ENCODE measurements around the gene IL1RAPL2. TPM values are rescaled to one million over a fixed set of nuclear protein-coding genes. Genes with fewer than 3 reads are reported as not detected.
"Not testable (repeated sequence)": the region's sequence is repeated elsewhere in the genome, so short reads cannot be mapped to it uniquely, and the experiment has no call there.

The IL1RAPL2 gene
- total RNA-seq, 4 donors from 2014 or later, result not detected

DNA sequence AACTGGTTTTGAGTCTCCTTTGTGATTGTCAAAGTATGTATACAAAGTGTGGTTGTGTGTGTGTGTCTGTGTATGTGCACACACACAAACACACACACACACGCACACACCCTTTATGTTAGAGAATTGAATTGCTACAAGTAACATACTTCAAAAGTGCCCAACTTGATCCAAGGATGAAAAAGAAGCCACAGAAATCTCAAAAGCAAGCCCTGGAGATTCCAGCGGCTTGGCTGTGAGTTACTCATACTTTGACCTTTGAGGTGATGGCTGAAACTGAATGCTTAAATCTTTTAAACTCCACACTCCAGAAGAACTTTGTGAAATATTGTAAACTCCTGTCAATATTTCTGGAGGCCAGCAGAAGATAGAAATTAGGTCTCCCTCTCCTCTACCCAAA lies 1087.9 kb downstream of the IL1RAPL2 start:
- no peaks in the 10 kb centered on the region for H3K4me1 ChIP-seq
- DNase-seq, result no peak
- TF ChIP-seq, protein P1, sequence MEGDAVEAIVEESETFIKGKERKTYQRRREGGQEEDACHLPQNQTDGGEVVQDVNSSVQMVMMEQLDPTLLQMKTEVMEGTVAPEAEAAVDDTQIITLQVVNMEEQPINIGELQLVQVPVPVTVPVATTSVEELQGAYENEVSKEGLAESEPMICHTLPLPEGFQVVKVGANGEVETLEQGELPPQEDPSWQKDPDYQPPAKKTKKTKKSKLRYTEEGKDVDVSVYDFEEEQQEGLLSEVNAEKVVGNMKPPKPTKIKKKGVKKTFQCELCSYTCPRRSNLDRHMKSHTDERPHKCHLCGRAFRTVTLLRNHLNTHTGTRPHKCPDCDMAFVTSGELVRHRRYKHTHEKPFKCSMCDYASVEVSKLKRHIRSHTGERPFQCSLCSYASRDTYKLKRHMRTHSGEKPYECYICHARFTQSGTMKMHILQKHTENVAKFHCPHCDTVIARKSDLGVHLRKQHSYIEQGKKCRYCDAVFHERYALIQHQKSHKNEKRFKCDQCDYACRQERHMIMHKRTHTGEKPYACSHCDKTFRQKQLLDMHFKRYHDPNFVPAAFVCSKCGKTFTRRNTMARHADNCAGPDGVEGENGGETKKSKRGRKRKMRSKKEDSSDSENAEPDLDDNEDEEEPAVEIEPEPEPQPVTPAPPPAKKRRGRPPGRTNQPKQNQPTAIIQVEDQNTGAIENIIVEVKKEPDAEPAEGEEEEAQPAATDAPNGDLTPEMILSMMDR (IDR thresholded peaks at IDR 0.05), result no peak
- no peak for TF ChIP-seq POLR2A (IDR thresholded peaks at IDR 0.05)
- H3K36me3 ChIP-seq, result no peaks in the 10 kb centered on the region
- H3K27ac ChIP-seq, result no peak overlapping the region
- H3K4me3 ChIP-seq, result no peak overlapping the region
- H3K27me3 ChIP-seq, result no peaks in the 10 kb centered on the region
- H3K9me3 ChIP-seq, result no peaks in the 10 kb centered on the region

DNA sequence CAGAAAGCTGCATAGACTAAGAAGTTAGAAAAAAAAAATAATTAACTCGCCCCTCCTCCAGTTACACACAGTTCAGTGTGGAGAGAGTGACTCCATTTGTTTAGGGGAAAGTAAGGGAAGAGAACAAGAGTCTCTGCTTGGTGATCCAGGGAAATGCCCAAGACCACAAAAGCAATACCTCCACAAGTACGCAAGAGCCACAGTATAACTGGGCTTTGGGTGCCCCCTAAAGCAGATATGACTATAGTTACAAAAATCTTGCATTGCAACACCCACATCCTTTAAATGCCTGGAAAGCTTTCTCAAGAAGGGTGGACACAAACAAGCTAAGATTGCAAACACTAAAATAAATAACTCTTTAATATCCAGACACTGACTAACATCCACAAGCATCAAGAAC lies 1092.1 kb downstream of the IL1RAPL2 start:
- H3K27ac ChIP-seq, result no peak overlapping the region
- H3K9me3 ChIP-seq, result no peaks in the 10 kb centered on the region
- DNase-seq, result no peak
- no peaks in the 10 kb centered on the region for H3K27me3 ChIP-seq
- H3K4me3 ChIP-seq, result no peak overlapping the region
- H3K36me3 ChIP-seq, result no peaks in the 10 kb centered on the region
- TF ChIP-seq, protein P1 (IDR thresholded peaks at IDR 0.05), result no peak
- TF ChIP-seq POLR2A (IDR thresholded peaks at IDR 0.05), result no peak
- H3K4me1 ChIP-seq, result no peaks in the 10 kb centered on the region

DNA sequence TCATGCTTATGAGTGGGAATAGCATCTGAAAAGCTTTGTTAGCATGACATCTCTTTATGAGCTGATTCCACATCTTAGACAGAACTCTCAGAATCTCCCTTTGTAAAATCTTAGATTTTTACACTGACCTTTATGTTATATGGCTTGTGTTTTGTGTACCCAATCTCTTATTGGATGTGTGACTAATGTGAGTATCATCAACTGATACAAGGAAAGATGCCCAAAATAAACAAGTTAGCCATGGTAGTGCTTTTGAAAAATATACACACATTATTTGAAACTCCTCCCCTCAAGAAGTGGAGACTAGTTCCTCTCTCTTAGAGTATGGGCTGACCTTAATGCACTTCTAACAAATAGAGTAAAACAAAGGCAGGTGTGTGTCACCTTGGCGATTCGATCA lies 1096.2 kb downstream of the IL1RAPL2 start:
- no peak for TF ChIP-seq POLR2A (IDR thresholded peaks at IDR 0.05)
- H3K4me3 ChIP-seq, result no peak overlapping the region
- no peak overlapping the region for H3K27ac ChIP-seq
- H3K9me3 ChIP-seq, result no peaks in the 10 kb centered on the region
- no peaks in the 10 kb centered on the region for H3K4me1 ChIP-seq
- H3K36me3 ChIP-seq, result no peaks in the 10 kb centered on the region
- no peaks in the 10 kb centered on the region for H3K27me3 ChIP-seq
- DNase-seq, result no peak

GRCh38 chrX:105664243-105664642 lies 1098.2 kb downstream of the IL1RAPL2 start:
- Histone ChIP-seq H3K27me3 (no peaks in the 10 kb centered on the region), H3K9me3 (no peaks in the 10 kb centered on the region), H3K27ac (no peak overlapping the region), H3K36me3 (no peaks in the 10 kb centered on the region), H3K4me3 (no peak overlapping the region), H3K4me1 (no peaks in the 10 kb centered on the region)
- TF ChIP-seq, protein P1 (IDR thresholded peaks at IDR 0.05), result no peak
- TF ChIP-seq POLR2A (IDR thresholded peaks at IDR 0.05), result no peak
- DNase-seq, result no peak

DNA sequence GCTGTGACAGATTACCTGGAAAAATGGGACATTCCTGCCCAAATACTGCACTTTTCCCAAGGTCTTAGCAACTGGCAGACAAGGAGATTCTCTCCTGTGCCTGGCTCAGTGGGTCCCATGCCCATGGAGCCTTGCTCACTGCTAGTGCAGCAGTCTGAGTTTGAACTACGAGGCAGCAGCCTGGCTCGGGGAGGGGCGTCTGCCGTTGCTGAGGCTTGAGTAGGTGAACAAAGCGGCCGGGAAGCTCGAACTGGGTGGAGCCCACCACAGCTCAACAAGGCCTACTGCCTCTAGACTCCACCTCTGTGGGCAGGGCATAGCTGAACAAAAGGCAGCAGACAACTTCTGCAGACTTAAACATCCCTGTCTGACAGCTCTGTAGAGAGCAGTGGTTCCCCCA lies 1118.3 kb downstream of the IL1RAPL2 start:
- not testable (repeated sequence) for DNase-seq, H3K27ac ChIP-seq, H3K9me3 ChIP-seq, H3K4me1 ChIP-seq, H3K36me3 ChIP-seq, H3K27me3 ChIP-seq, H3K4me3 ChIP-seq

DNA sequence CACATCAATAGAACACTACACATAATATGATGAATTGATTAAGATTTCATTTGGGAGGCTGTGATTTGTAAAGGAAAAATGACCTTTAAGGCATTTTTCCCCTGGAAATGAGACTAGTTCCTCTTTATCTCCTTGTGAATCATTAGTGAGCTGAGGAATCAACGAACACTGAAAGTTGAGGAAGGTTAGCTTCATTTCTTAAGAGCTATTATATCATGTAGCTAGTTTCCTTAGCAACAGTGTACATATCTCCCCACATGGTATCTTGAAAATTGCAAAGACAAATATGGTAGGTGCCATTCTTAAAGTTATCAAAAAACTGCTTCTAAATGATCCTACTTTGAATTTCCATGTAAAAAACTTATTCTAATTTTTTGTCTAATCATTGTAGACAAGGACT lies 1128.8 kb downstream of the IL1RAPL2 start:
- Histone ChIP-seq H3K36me3 (no peaks in the 10 kb centered on the region), H3K4me1 (no peaks in the 10 kb centered on the region), H3K4me3 (no peak overlapping the region), H3K27ac (no peak overlapping the region), H3K9me3 (no peaks in the 10 kb centered on the region), H3K27me3 (no peaks in the 10 kb centered on the region)
- no peak for TF ChIP-seq POLR2A (IDR thresholded peaks at IDR 0.05)
- TF ChIP-seq, protein P1 (IDR thresholded peaks at IDR 0.05), result no peak
- no peak for DNase-seq

- Histone ChIP-seq H3K27me3 (no peaks in the 10 kb centered on the region), H3K4me3 (no peak overlapping the region), H3K9me3 (no peaks in the 10 kb centered on the region), H3K4me1 (no peaks in the 10 kb centered on the region), H3K36me3 (no peaks in the 10 kb centered on the region), H3K27ac (no peak overlapping the region)
- TF ChIP-seq, protein P1 (IDR thresholded peaks at IDR 0.05), result no peak
- no peak for TF ChIP-seq POLR2A (IDR thresholded peaks at IDR 0.05)
- no peak for DNase-seq
Measured at GRCh38 chrX:105695451-105695850, 1129.5 kb downstream of the IL1RAPL2 start.
